SK-N-SH treated with all-trans-retinoic acid at 6 μM for 48 hours (cell line): ENCODE data around the gene SUPT3H.

ENCODE experiments used
- ATAC-seq: fragments of 200-7000 bp; cut with Tn5 transposase; 3 replicates; pipeline ENCODE4 v1.9.1; 2020; ENCODE audit warnings: mild to moderate bottlenecking, moderate library complexity
- CREB5 ChIP-seq: fragments of 250-450 bp; sonication (Bioruptor Pico); IDR thresholded peaks from 2 replicates; pipeline ENCODE4 v1.5.1; 2020; ENCODE audit warnings: low read depth, mild to moderate bottlenecking, moderate library complexity
- CSDC2 ChIP-seq: fragments of 250-450 bp; sonication (Bioruptor Pico); IDR thresholded peaks from 2 replicates; pipeline ENCODE4 v1.5.0; 2020; ENCODE audit warnings: mild to moderate bottlenecking, moderate library complexity
- ESRRG ChIP-seq: fragments of 250-450 bp; sonication (Bioruptor Pico); IDR thresholded peaks from 2 replicates; pipeline ENCODE4 v1.6.1; 2021; ENCODE audit warnings: mild to moderate bottlenecking
- GLIS3 ChIP-seq: fragments of 250-450 bp; sonication (Bioruptor Pico); IDR thresholded peaks from 2 replicates; pipeline ENCODE4 v1.5.0; 2020; ENCODE audit warnings: mild to moderate bottlenecking, moderate library complexity
- ISL1 ChIP-seq: fragments of 250-450 bp; sonication (Bioruptor Pico); IDR thresholded peaks from 2 replicates; pipeline ENCODE4 v2.1.2; 2022; ENCODE audit warnings: mild to moderate bottlenecking, moderate library complexity
- OSR1 ChIP-seq: fragments of 250-450 bp; sonication (Bioruptor Pico); IDR thresholded peaks from 2 replicates; pipeline ENCODE4 v1.8.0; 2022; ENCODE audit warnings: moderate library complexity, mild to moderate bottlenecking, inconsistent platforms
- PATZ1 ChIP-seq: fragments of 250-450 bp; sonication (Bioruptor Pico); IDR thresholded peaks from 2 replicates; pipeline ENCODE4 v1.8.0; 2020; ENCODE audit warnings: mild to moderate bottlenecking, moderate library complexity, borderline replicate concordance
- POU6F1 ChIP-seq: fragments of 250-450 bp; sonication (Bioruptor Pico); IDR thresholded peaks from 2 replicates; pipeline ENCODE4 v1.8.0; 2021; ENCODE audit warnings: low read depth, mild to moderate bottlenecking, moderate library complexity, borderline replicate concordance
- PPARA ChIP-seq: fragments of 250-450 bp; sonication (Bioruptor Pico); IDR thresholded peaks from 2 replicates; pipeline ENCODE4 v1.5.0; 2020; ENCODE audit warnings: mild to moderate bottlenecking, borderline replicate concordance
- RARB ChIP-seq: fragments of 250-450 bp; sonication (Bioruptor Pico); IDR thresholded peaks from 2 replicates; pipeline ENCODE4 v1.8.0; 2021; ENCODE audit warnings: mild to moderate bottlenecking, moderate library complexity
- SNAI2 ChIP-seq: fragments of 250-450 bp; sonication (Bioruptor Pico); IDR thresholded peaks from 2 replicates; pipeline ENCODE4 v1.5.0; 2020; ENCODE audit warnings: mild to moderate bottlenecking, moderate library complexity
- TCF4 ChIP-seq: fragments of 250-450 bp; sonication (Bioruptor Pico); IDR thresholded peaks from 2 replicates; pipeline ENCODE4 v1.8.0; 2021; ENCODE audit warnings: mild to moderate bottlenecking, moderate library complexity, borderline replicate concordance
- TSHZ2 ChIP-seq: fragments of 250-450 bp; sonication (Bioruptor Pico); IDR thresholded peaks from 2 replicates; pipeline ENCODE4 v1.5.0; 2020; ENCODE audit warnings: mild to moderate bottlenecking, moderate library complexity
- ZC3H10 ChIP-seq: fragments of 250-450 bp; sonication (Bioruptor Pico); IDR thresholded peaks from 2 replicates; pipeline ENCODE4 v1.5.1; 2021; ENCODE audit warnings: mild to moderate bottlenecking, moderate library complexity
- ZFP3 ChIP-seq: fragments of 250-450 bp; sonication (Bioruptor Pico); IDR thresholded peaks from 2 replicates; pipeline ENCODE4 v1.5.0; 2020; ENCODE audit warnings: mild to moderate bottlenecking, moderate library complexity
- ZFP30 ChIP-seq: fragments of 450-650 bp; formaldehyde crosslinking; IDR thresholded peaks from 2 replicates; pipeline ENCODE4 v1.5.0; 2022; ENCODE audit warnings: mild to moderate bottlenecking, moderate library complexity
- ZNF565 ChIP-seq: fragments of 450-650 bp; formaldehyde crosslinking; conservative IDR thresholded peaks from 2 replicates; pipeline ENCODE4 v1.5.0; 2020; ENCODE audit warnings: low read depth, mild to moderate bottlenecking, moderate library complexity
- ZNF70 ChIP-seq: fragments of 450-650 bp; formaldehyde crosslinking; IDR thresholded peaks from 2 replicates; pipeline ENCODE4 v1.5.0; 2020; ENCODE audit warnings: mild to moderate bottlenecking, moderate library complexity
- ZNF8 ChIP-seq: fragments of 450-650 bp; formaldehyde crosslinking; IDR thresholded peaks from 2 replicates; pipeline ENCODE4 v1.5.0; 2020; ENCODE audit warnings: mild to moderate bottlenecking, moderate library complexity

The SUPT3H gene

GRCh38 chr6:44800784-44801592 lies 576.7 kb downstream of the SUPT3H start:
- ATAC-seq = no peak
- TF ChIP-seq PPARA (CRISPR knock-in tag) (no peak), ZC3H10 (CRISPR knock-in tag) (no peak)
- TF ChIP-seq, all 23 proteins: peak for 0

GRCh38 chr6:44800171-44800783 lies 577.5 kb downstream of the SUPT3H start:
- TF ChIP-seq ZFP30 (no peak), OSR1 (no peak), TSHZ2 (no peak), ZNF8 (CRISPR knock-in tag) (no peak), CREB5 (CRISPR knock-in tag) (no peak), ZFP3 (CRISPR knock-in tag) (no peak), ZNF565 (CRISPR knock-in tag) (no peak), POU6F1 (no peak), ISL1 (CRISPR knock-in tag) (no peak), PPARA (CRISPR knock-in tag) (no peak), CSDC2 (CRISPR knock-in tag) (no peak), TCF4 (CRISPR knock-in tag) (no peak)
- ATAC-seq = peak; percentile 77

GRCh38 chr6:44797746-44798145 lies 580.0 kb downstream of the SUPT3H start:
- TF ChIP-seq CREB5 (CRISPR knock-in tag) (no peak), PPARA (CRISPR knock-in tag) (no peak), ISL1 (CRISPR knock-in tag) (no peak), ZNF70 (CRISPR knock-in tag) (no peak), CSDC2 (CRISPR knock-in tag) (no peak), SNAI2 (CRISPR knock-in tag) (no peak)
- no peak for ATAC-seq

GRCh38 chr6:44795326-44795725 lies 582.4 kb downstream of the SUPT3H start:
- no peak for ATAC-seq

More at GRCh38 chr6:44795326-44795725, 582.4 kb downstream of the SUPT3H start:
- no peak for TF ChIP-seq ZC3H10 (CRISPR knock-in tag)
- TF ChIP-seq RARB (CRISPR knock-in tag) = no peak
- TF ChIP-seq TCF4 (CRISPR knock-in tag) = no peak
- TF ChIP-seq CREB5 (CRISPR knock-in tag) = no peak
- no peak for TF ChIP-seq ZNF70 (CRISPR knock-in tag)
- TF ChIP-seq CSDC2 (CRISPR knock-in tag) = no peak
- no peak for TF ChIP-seq ZNF565 (CRISPR knock-in tag)
- TF ChIP-seq ZFP30 = no peak
- no peak for TF ChIP-seq ZFP3 (CRISPR knock-in tag)
- no peak for TF ChIP-seq ESRRG
- TF ChIP-seq ISL1 (CRISPR knock-in tag) = no peak
- no peak for TF ChIP-seq ZNF8 (CRISPR knock-in tag)
- no peak for TF ChIP-seq TSHZ2
- TF ChIP-seq GLIS3 (CRISPR knock-in tag) = no peak
- no peak for TF ChIP-seq OSR1
- no peak for TF ChIP-seq PPARA (CRISPR knock-in tag)
- TF ChIP-seq SNAI2 (CRISPR knock-in tag) = no peak
- no peak for TF ChIP-seq PATZ1 (CRISPR knock-in tag)
